HepG2 (cell line): ENCODE results near the gene AP5B1. TPM values are rescaled to one million over a fixed set of nuclear protein-coding genes. Genes with fewer than 3 reads are reported as not detected.

Experiments
- BATF2 ChIP-seq: sonication (generic); formaldehyde crosslinking; IDR thresholded peaks from 2 replicates; pipeline ENCODE4 v1.8.0; 2022; ENCODE audit warnings: mild to moderate bottlenecking, missing genetic modification reagents, moderate library complexity
- DMAP1 ChIP-seq: IDR thresholded peaks from 2 replicates; pipeline ENCODE4 v1.6.1; 2016
- DNMT3B ChIP-seq: conservative IDR thresholded peaks from 2 replicates; pipeline ENCODE4 v1.6.1; 2016; ENCODE audit warnings: missing biosample characterization, control low read depth
- ELF1 ChIP-seq: sonication (generic); formaldehyde crosslinking; IDR thresholded peaks from 2 replicates; pipeline ENCODE4 v1.4.0; 2020; ENCODE audit warnings: missing genetic modification reagents
- FOXP4 ChIP-seq: sonication (generic); formaldehyde crosslinking; IDR thresholded peaks from 2 replicates; pipeline ENCODE4 v1.4.0; 2020; ENCODE audit warnings: missing genetic modification reagents
- MED13 ChIP-seq: sonication (generic); formaldehyde crosslinking; IDR thresholded peaks from 2 replicates; pipeline ENCODE4 v1.5.0; 2020; ENCODE audit warnings: missing genetic modification reagents
- MYC ChIP-seq: sonication (generic); formaldehyde crosslinking; IDR thresholded peaks from 2 replicates; pipeline ENCODE4 v1.9.0; 2021; ENCODE audit warnings: missing genetic modification reagents, borderline replicate concordance
- PTBP1 ChIP-seq: fragments of 200-400 bp; formaldehyde crosslinking; IDR thresholded peaks from 2 replicates; pipeline ENCODE4 v1.6.1; 2018; ENCODE audit warnings: low read length, low read depth; ENCODE audit not compliant: poor library complexity, severe bottlenecking
- SIN3A ChIP-seq: IDR thresholded peaks from 2 replicates; pipeline ENCODE4 v1.6.1; 2011; ENCODE audit warnings: low read depth, mild to moderate bottlenecking, control low read depth, low read length, borderline replicate concordance
- SOX6 ChIP-seq, 2 experiments: fragments of 450-650 bp in 1 of 2; sonication (generic) in 1 of 2; formaldehyde crosslinking in 1 of 2; IDR thresholded peaks; 2 replicates each; pipeline versions ENCODE4 v1.4.0 to v1.6.1; 2017 to 2020; ENCODE audit warnings: antibody characterized with exemption in 1 of 2, mild to moderate bottlenecking in 1 of 2, missing genetic modification reagents in 1 of 2
- SP140L ChIP-seq: sonication (generic); formaldehyde crosslinking; IDR thresholded peaks from 2 replicates; pipeline ENCODE4 v1.4.0; 2020; ENCODE audit warnings: missing genetic modification reagents, borderline replicate concordance
- STAG1 ChIP-seq: sonication (generic); formaldehyde crosslinking; IDR thresholded peaks from 2 replicates; pipeline ENCODE4 v1.4.0; 2020; ENCODE audit warnings: missing genetic modification reagents
- THRA ChIP-seq: sonication (generic); formaldehyde crosslinking; IDR thresholded peaks from 2 replicates; pipeline ENCODE4 v1.4.0; 2020; ENCODE audit warnings: missing genetic modification reagents, borderline replicate concordance
- ZC3H4 ChIP-seq: sonication (generic); formaldehyde crosslinking; IDR thresholded peaks from 2 replicates; pipeline ENCODE4 v1.4.0; 2020; ENCODE audit warnings: missing genetic modification reagents, borderline replicate concordance
- ZFY ChIP-seq: sonication (generic); formaldehyde crosslinking; IDR thresholded peaks from 2 replicates; pipeline ENCODE4 v1.4.0; 2020; ENCODE audit warnings: missing genetic modification reagents
- ZNF282 ChIP-seq: fragments of 450-650 bp; IDR thresholded peaks from 2 replicates; pipeline ENCODE4 v1.6.1; 2018; ENCODE audit not compliant: partially characterized antibody
- ZNF331 ChIP-seq: sonication (generic); formaldehyde crosslinking; IDR thresholded peaks from 2 replicates; pipeline ENCODE4 v1.4.0; 2020; ENCODE audit warnings: missing genetic modification reagents
- ZNF430 ChIP-seq: sonication (generic); formaldehyde crosslinking; IDR thresholded peaks from 2 replicates; pipeline ENCODE4 v1.9.0; 2021; ENCODE audit warnings: mild to moderate bottlenecking, missing genetic modification reagents
- ZNF44 ChIP-seq: sonication (generic); formaldehyde crosslinking; IDR thresholded peaks from 2 replicates; pipeline ENCODE4 v1.5.1; 2020; ENCODE audit warnings: mild to moderate bottlenecking, missing genetic modification reagents
- ZNF576 ChIP-seq: sonication (generic); formaldehyde crosslinking; IDR thresholded peaks from 2 replicates; pipeline ENCODE4 v1.4.0; 2020; ENCODE audit warnings: mild to moderate bottlenecking, missing genetic modification reagents
- ZNF652 ChIP-seq: IDR thresholded peaks from 2 replicates; pipeline ENCODE4 v1.6.1; 2016; ENCODE audit warnings: low read depth, borderline replicate concordance
- ZNF777 ChIP-seq: sonication (generic); formaldehyde crosslinking; IDR thresholded peaks from 2 replicates; pipeline ENCODE4 v1.4.0; 2020; ENCODE audit warnings: missing genetic modification reagents
- ZNF790 ChIP-seq: sonication (generic); formaldehyde crosslinking; IDR thresholded peaks from 2 replicates; pipeline ENCODE4 v1.8.0; 2022; ENCODE audit warnings: missing genetic modification reagents, mild to moderate bottlenecking, borderline replicate concordance
- ZNF850 ChIP-seq: sonication (generic); formaldehyde crosslinking; conservative IDR thresholded peaks from 2 replicates; pipeline ENCODE4 v1.9.0; 2021; ENCODE audit warnings: mild to moderate bottlenecking, missing genetic modification reagents
- polyA plus RNA-seq, 8 experiments: library from polyadenylated mRNA; depleted of rRNA in 3 of 8; stranded (reverse) in 7 of 8; unstranded in 1 of 8; fragments of >200 nt; fragmentation: Illumina TruSeq in 4 of 8; extraction: Trizol in 4 of 8; gene quantifications; 2 replicates each; pipeline versions ENCODE4 v1.2.1 to v1.2.3, GENCODE V29; 2011 to 2016; ENCODE audit warnings: low read depth in 4 of 8, missing spikeins in 1 of 8, mixed read lengths in 1 of 8; ENCODE audit not compliant: insufficient read depth in 1 of 8
- total RNA-seq, 5 experiments: library from RNA; depleted of rRNA; stranded (reverse); fragments of >200 nt; fragmentation: Illumina TruSeq; extraction: Trizol; gene quantifications; 2 replicates each; pipeline ENCODE4 v1.2.3, GENCODE V29; 2016; ENCODE audit warnings: low read depth in 1 of 5

Gene AP5B1
- total and polyA plus RNA-seq, 2 of the 13 experiments (the other 11 are each of a cell fraction or from before 2014, with no cell fraction given): 1.7 to 4.4 TPM

- TF ChIP-seq FOXP4: peak; percentile 33; the same call in 1 of the 2 replicates
- TF ChIP-seq SIN3A: 0 out of 2 replicates have a peak, but pooled peaks have one; percentile 56
- TF ChIP-seq ZNF430: no peak
- TF ChIP-seq STAG1 (CRISPR knock-in tag): peak; percentile 91
- no peak for TF ChIP-seq ZC3H4 (CRISPR knock-in tag)
- no peak for TF ChIP-seq ZNF576 (CRISPR knock-in tag)
- peak; percentile 70 for TF ChIP-seq ZNF777
- peak; percentile 30; the same call in 1 of the 2 replicates for TF ChIP-seq ZNF331 (CRISPR knock-in tag)
- TF ChIP-seq SP140L: no peak
- peak; percentile 52 for TF ChIP-seq ZFY (CRISPR knock-in tag)
- TF ChIP-seq ZNF790 (CRISPR knock-in tag): no peak
- TF ChIP-seq ZNF850: no peak
- 0 out of 2 replicates have a peak, but pooled peaks have one; percentile 21 for TF ChIP-seq ELF1
- TF ChIP-seq BATF2: no peak
- no peak for TF ChIP-seq SOX6 (IDR thresholded peaks at IDR 0.05)
- peak; percentile 34 for TF ChIP-seq SOX6 (CRISPR knock-in tag; IDR thresholded peaks at IDR 0.05)
- no peak for TF ChIP-seq DMAP1 (CRISPR knock-in tag)
- no peak for TF ChIP-seq DNMT3B (CRISPR knock-in tag)
- TF ChIP-seq PTBP1: no peak
- peak; percentile 29; the same call in 1 of the 2 replicates for TF ChIP-seq THRA (CRISPR knock-in tag)
- peak; percentile 72 for TF ChIP-seq MYC (CRISPR knock-in tag)
- TF ChIP-seq ZNF282: no peak
- TF ChIP-seq ZNF652 (CRISPR knock-in tag): no peak
- 0 out of 2 replicates have a peak, but pooled peaks have one; percentile 34 for TF ChIP-seq ZNF44 (CRISPR knock-in tag)
- no peak for TF ChIP-seq MED13 (CRISPR knock-in tag)
Observed at GRCh38 chr11:65817835-65818680, 37.3 kb upstream of the AP5B1 start (continued).
